AG08395 (cell line): ENCODE results near the gene PNLIP.

Experiments used
- DNase-seq: peaks from one replicate; pipeline ENCODE4 v3.0.0; 2012; ENCODE audit warnings: mixed read lengths, low spot score

PNLIP gene

GRCh38 chr10:116615199-116615776 lies 69.6 kb downstream of the PNLIP start:
- DNase-seq: no peak
